NCI-H748 (cell line): ENCODE results near the gene VMA21.

ENCODE experiments used
- DNase-seq: peaks from one replicate; lab custom pipeline; 2025; ENCODE audit not compliant: unreplicated experiment; lab: John Stamatoyannopoulos, UW

VMA21 gene

GRCh38 chrX:151396825-151397740, at the start of gene VMA21:
VMA21 (plus strand) TSS chrX:151397206; CDS start chrX:151397309, 103 bp downstream.
- peak; percentile 97 for DNase-seq

DNA sequence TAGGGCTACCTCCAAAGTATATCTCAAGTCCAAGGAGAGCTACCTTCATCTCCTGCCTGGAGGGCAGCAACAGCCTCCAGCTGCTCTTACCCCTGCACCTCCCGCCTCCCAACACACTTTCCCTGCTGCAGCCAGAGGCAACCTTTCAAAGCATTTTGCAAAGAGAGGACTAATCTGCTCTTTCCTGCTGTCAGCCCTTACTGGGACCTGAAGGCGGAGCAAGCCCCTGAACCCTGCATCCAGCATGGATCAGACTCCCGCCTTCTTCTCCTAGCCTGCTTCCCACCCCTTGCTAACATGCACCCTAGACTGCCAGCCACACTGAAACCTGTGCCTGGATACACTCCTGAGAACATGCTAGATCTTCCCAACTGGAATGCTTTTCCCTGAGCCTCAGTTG, 37.7 kb upstream of the VMA21 start:
- no peak for DNase-seq

GRCh38 chrX:151359931-151360871, 36.8 kb upstream of the VMA21 start:
- DNase-seq: peak; percentile 64

DNA sequence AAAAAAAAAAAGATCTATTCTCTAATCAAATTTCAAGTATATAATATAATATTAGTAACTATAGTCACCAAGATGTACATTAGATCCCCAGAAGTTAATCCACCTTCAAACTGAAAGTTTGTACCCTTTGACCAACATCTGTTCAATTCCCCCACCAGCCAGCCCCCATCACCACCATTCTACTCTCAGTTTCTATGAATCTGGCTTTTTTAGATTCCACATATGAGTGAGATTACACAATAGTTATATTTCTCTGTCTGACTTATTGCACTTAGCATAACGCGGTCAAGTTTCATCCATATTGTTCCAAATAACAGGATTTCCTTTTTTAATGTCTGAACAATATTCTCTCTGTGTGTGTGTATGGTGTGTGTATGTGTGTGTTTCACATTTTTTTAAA, 33.7 kb upstream of the VMA21 start:
- no peak for DNase-seq

- no peak for DNase-seq
These were observed 31.4 kb upstream of the VMA21 start for GRCh38 chrX:151365579-151365978.

DNA sequence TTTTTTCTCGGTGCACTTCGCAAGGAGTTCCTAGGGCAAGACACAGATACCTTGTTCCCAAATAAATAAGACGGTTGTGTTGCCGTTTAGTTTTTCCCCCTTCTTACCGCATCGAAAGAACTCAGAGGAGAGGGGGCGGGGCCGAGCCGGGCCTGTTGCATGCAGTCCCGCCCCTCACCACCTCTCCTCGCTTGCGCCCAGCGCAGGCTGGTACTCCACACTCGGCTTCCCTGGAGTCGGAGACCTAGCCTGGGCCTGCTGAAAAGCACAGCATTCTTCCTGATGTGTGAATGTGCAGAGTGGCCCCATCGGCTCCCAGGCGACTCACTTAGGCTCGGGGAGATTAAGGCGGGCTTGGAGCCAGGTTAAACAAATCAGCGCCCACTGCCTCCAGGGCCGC, 26.1 kb upstream of the VMA21 start:
- DNase-seq: peak; percentile 38

- DNase-seq: peak; percentile 15
These were observed 12.2 kb upstream of the VMA21 start for GRCh38 chrX:151384807-151385206.

DNA sequence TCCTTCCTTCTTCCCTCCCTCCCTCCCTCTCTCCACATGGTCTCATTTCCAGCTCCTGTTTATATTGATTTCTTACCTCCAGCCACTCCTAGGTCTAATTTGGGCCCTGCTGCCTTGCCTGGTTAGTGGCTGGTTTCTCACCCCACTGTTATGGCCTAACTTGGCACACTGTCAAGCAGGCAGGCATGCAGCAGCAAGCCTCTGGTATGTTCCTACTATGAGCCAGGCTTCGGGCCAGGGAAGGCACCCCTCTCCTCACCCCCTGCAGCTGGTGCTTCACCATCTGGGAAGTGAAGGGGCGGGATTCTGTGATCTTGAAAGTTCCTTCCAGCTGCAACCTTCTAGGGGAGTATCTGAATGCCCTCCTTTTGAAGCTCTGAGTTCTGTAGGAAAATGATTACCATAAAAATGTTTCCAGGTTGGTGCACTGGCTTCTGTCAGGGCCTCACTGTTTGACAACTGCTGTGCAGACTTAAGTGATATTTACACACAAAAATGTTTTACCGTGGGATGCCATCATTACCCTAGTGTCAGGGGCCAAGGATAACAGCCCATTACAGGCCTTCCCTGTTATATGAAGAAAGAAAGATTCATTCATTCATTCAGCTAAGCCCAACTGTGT, 10.1 kb upstream of the VMA21 start:
- DNase-seq: no peak

DNA sequence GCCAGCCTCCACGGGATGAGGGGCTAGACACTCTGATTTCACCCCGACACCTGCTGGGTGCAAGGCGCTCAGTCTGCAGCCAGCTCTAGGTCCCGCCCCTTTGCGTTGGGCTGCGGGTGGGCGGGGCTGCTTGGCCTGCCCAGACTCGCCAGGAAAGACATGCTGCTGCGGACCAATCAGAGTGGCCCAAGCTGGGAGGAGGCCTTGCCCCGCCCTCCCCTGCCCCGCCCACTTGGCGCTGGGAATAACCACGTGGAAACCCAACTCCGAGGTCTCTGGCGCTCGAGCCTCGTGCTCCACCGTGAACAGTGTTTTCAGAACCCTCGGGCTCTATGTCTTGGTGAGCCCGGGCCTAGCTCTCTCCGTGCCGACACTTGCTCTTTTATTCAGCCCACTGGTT, 5.3 kb upstream of the VMA21 start:
- DNase-seq: no peak

DNA sequence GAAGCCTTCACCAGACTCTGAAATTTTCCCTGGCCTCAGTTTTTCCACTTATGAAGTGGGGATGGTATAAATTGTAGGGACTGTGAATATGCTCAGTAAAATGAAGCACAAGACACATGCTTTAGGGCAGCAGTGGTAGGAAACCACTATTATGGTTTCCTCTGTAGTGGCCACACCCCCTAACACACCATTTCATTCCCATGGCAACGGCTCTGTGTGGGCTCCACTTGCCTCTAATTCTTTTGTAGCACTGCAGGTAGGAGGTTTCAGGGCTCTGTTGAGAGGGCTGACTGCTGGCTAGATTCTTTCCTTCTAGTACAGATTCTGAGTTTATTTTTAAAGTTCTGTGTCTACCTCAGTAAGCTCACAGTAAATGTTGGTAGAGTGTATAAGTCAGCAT, 3.5 kb upstream of the VMA21 start:
- peak; percentile 87 for DNase-seq

DNA sequence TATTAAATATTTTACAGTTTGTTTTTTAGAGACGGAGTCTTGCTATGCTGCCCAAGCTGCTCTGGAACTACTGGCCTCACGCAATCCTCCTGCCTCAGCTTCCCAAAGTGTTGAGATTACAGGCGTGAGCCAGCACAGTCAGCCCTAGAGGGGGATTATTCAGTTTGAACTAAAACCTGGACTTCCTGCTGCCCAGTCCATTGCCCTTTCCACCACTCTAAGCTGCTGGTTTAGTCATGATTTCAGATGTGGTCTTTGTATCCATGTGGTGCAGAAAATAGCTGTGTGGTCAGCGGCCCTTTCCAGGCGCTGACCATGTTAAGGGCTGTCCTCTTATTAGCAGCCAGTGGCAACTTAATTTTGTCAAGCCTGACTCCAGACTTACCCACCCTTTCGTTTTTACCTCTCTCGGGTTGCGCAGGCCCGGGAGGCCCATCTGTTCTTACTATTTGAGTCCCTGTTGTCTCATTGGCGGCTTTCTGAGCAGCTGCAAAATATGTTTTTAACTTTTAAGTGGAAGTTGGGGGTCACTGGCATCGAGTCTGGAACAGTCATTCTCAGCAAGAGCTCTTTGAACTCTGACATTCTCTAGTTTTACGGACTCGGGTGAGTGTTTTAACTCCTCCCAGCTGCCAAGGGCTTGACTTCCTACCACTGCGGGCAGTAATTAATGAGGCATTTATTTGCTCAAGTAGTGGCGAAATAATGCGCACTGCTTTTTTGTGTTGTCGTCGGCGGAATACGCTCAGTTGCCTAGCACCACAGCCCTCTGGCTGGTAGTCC, 773 bp upstream of the VMA21 start:
- peak; percentile 97 for DNase-seq

- DNase-seq: no peak
These were observed 700 bp downstream of the VMA21 start for GRCh38 chrX:151397741-151398070.

- no peak for DNase-seq
These were observed 1.3 kb downstream of the VMA21 start for GRCh38 chrX:151398346-151398745.

- no peak for DNase-seq
These were observed 5.8 kb downstream of the VMA21 start for GRCh38 chrX:151402719-151403390.

DNA sequence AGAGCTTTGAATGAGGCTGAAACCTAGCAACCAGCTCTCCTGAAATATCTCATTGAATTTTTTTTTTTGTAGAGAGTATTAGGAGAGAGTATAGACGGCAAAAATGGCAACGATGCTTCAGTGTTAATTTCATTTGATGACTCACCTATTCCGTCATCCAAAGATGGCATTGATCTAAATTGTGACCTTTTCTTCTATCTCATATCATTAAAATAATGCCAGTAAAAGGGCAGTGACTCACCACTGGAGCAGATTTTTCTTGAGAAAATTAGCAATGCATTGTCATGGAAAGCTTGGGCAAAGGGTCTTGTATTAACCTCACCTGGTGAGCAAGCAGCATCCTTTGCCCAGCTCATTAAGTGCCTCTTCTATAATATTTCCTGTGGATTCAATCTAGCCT, 19.6 kb downstream of the VMA21 start:
- peak; percentile 6 for DNase-seq

DNA sequence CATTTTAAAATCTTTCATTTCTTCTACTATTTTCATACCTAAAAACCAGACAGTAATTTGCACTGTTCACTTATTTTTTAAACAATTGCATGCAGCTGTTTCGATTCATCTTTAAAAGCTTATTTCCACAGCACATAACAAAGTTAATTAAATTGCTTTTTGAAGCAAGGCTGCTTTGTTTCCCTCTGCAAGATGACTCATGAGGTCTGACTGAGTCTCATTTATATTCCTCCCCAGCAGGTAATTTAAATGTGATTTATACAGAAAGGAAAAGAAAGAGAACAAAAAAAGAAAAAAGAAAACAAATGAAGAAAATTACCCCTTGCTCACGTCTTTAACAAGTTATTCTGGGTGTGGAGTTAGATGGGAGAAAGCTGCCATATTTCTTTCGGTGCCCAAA, 22.8 kb downstream of the VMA21 start:
- no peak for DNase-seq

DNA sequence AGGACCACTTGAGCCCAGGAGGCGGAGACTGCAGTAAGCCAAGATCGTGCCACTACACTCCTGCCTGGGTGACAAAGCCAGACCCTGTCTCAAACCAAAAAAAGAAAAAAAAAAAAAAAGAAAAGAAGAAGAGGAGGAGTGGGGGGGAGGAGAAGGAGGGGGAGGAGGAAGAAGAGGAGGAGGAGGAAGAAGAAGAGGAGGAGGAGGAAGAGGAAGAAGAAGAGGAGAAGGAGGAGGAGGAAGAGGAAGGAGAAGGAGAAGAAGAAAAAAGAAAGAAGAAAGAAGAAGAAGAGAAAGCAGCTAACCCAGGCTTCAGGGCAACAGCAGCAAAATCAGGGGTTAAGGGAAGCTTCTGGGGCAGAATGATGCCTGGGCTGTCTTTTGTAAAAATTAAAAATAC, 27.5 kb downstream of the VMA21 start:
- no peak for DNase-seq

GRCh38 chrX:151448509-151448908, 51.5 kb downstream of the VMA21 start:
- DNase-seq: no peak

DNA sequence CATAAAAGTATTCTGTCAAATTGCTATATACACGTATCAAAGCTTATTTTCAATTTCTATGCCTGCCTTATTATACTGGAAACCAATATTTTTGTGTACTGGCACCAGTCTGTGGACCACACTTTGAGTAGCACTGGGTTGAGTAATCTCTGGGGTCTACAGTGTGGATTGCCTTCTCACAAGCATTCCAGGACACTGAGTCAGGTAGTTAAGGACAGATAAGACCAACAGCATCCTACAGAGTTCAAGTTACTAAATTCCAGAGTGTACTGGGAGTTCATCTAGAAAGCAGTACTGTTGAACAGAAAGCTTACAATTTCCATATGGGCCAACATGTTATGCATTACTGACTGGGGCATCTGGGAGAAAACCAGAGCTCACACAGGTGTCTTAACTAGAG, 61.8 kb downstream of the VMA21 start:
- no peak for DNase-seq
